Measurements from ENCODE around the gene QDPR.

- TF ChIP-seq CTCF (optimal IDR thresholded peaks at IDR 0.05 in 1 of 3, IDR thresholded peaks at IDR 0.05 in 1 of 3, conservative IDR thresholded peaks at IDR 0.05 in 1 of 3; ENCODE audit: extremely low read depth in 1 of 3, insufficient read depth in 2 of 3, low read length in 3 of 3) (no peak), EZH2 (IDR thresholded peaks at IDR 0.05; ENCODE audit: low read length) (no peak)
Measured at GRCh38 chr4:17511509-17511949, 361 bp downstream of the QDPR start.
